Measurements from ENCODE around the gene ALPK3. TPM values are rescaled to one million over a fixed set of nuclear protein-coding genes. Genes with fewer than 3 reads are reported as not detected.

Gene ALPK3
- total RNA-seq, 1 experiment from 2014 or later: 0.07 TPM

DNA sequence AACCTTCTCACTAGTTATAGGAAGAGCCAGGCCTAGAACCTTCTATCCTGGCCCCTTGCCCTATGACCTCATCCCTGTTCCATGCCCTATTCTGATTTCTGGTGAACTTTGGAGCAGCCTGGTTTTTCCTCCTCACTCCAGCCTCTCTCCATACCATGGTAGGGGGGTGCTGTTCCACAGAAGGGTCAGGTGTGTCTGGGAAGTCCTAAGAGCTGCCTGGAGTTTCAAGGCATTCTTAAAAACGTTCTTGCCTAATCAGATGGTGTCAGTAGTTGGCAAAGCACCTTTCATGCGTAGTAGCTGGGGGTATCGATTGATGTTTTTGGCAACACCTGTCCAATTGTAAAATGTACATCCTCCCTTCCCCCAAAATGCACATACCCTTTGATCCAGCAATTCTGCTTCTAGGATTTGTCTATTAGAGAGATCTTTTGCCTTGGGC lies 16.8 kb upstream of the ALPK3 start:
- H3K4me1 Mint-ChIP-seq (ENCODE audit: insufficient read depth, unreplicated experiment): no peaks in the 10 kb centered on the region
- no peak for TF ChIP-seq CTCF (IDR thresholded peaks at IDR 0.05; ENCODE audit: unreplicated experiment)
- no peaks in the 10 kb centered on the region for H3K27me3 Mint-ChIP-seq (ENCODE audit: insufficient read depth, unreplicated experiment)
- H3K27ac Mint-ChIP-seq (ENCODE audit: low read depth, unreplicated experiment): no peak overlapping the region
- BruUV-seq (replicated peaks): no TSS peak
- ChIA-PET POLR2A (no interaction called here), CTCF (no interaction called here)
- peaks cover 60% of the 10 kb centered on the region for H3K36me3 Mint-ChIP-seq (ENCODE audit: insufficient read depth, unreplicated experiment)
- no peaks in the 10 kb centered on the region for H3K9me3 Mint-ChIP-seq (ENCODE audit: unreplicated experiment)
- H3K4me3 Mint-ChIP-seq (ENCODE audit: unreplicated experiment): no peak overlapping the region
- no peak for DNase-seq (ENCODE audit: unreplicated experiment)
- intact Hi-C loops (cut with micrococcal nuclease): no loop called here

GRCh38 chr15:84804005-84804900 lies 12.9 kb upstream of the ALPK3 start:
- ChIA-PET POLR2A (interaction anchor here (0.7 kb wide), 1 partner anchor 177 kb away, joined by 3 read pairs; no protein-coding TSS in a partner anchor), CTCF (no interaction called here)
- intact Hi-C loops (cut with micrococcal nuclease): no loop called here
- Mint-ChIP-seq H3K36me3 (ENCODE audit: insufficient read depth, unreplicated experiment) (peaks cover 59% of the 10 kb centered on the region), H3K4me3 (ENCODE audit: unreplicated experiment) (no peak overlapping the region), H3K27ac (ENCODE audit: low read depth, unreplicated experiment) (no peak overlapping the region), H3K27me3 (ENCODE audit: insufficient read depth, unreplicated experiment) (no peaks in the 10 kb centered on the region), H3K9me3 (ENCODE audit: unreplicated experiment) (no peaks in the 10 kb centered on the region), H3K4me1 (ENCODE audit: insufficient read depth, unreplicated experiment) (no peaks in the 10 kb centered on the region)
- TF ChIP-seq CTCF (IDR thresholded peaks at IDR 0.05; ENCODE audit: unreplicated experiment): no peak
- no peak for DNase-seq (ENCODE audit: unreplicated experiment)
- no TSS peak for BruUV-seq (replicated peaks)

DNA sequence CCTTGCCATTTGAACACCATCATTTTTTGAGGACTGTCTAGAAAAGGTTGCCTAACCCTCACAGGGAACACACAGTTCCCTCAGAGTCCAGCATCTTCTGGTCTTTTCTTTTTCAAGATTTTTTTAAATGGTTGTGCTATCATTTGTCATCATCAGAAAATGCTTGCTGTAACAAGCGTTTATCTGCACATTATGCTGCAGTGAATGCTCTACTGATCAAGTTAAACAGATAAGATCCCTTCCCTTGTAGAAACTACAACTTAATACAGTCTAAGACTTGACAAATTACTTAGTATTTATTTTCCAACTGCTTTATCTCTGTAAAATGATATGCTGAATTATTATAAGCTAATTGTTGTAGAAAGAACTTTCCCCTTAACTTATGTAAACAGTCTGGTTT lies 11.9 kb upstream of the ALPK3 start:
- no peaks in the 10 kb centered on the region for H3K9me3 Mint-ChIP-seq (ENCODE audit: unreplicated experiment)
- DNase-seq (ENCODE audit: unreplicated experiment): no peak

More for the DNA sequence above, 11.9 kb upstream of the ALPK3 start:
- intact Hi-C loops (cut with micrococcal nuclease): no loop called here
- Mint-ChIP-seq H3K27ac (ENCODE audit: low read depth, unreplicated experiment) (no peak overlapping the region), H3K27me3 (ENCODE audit: insufficient read depth, unreplicated experiment) (no peaks in the 10 kb centered on the region), H3K36me3 (ENCODE audit: insufficient read depth, unreplicated experiment) (peaks cover 50% of the 10 kb centered on the region), H3K4me1 (ENCODE audit: insufficient read depth, unreplicated experiment) (no peaks in the 10 kb centered on the region), H3K4me3 (ENCODE audit: unreplicated experiment) (no peak overlapping the region)
- CTCF ChIA-PET: no interaction called here
- BruUV-seq (replicated peaks): no TSS peak
- TF ChIP-seq CTCF (IDR thresholded peaks at IDR 0.05; ENCODE audit: unreplicated experiment): no peak
- POLR2A ChIA-PET: interaction anchor here (0.7 to 0.9 kb wide), 2 partner anchors 14 to 176 kb away, joined by 3 read pairs; no protein-coding TSS in a partner anchor
